NCI-H774 (cell line): ENCODE results near the gene SRCIN1.
A peak's percentile ranks its signal among the peaks of the same experiment; 100 is the strongest.
"Not testable (repeated sequence)": the region's sequence is repeated elsewhere in the genome, so short reads cannot be mapped to it uniquely, and the experiment has no call there.

Experiments
- DNase-seq: peaks from one replicate; lab custom pipeline; 2025; lab: John Stamatoyannopoulos, UW

The SRCIN1 gene

GRCh38 chr17:38543403-38544174 lies 62.2 kb downstream of the SRCIN1 start:
- no peak for DNase-seq

- DNase-seq: no peak
Measured at GRCh38 chr17:38542286-38542685, 63.5 kb downstream of the SRCIN1 start.

- DNase-seq: no peak
Measured at GRCh38 chr17:38541281-38541680, 64.5 kb downstream of the SRCIN1 start.

GRCh38 chr17:38540514-38541045 lies 65.2 kb downstream of the SRCIN1 start:
- no peak for DNase-seq

GRCh38 chr17:38539386-38539785 lies 66.4 kb downstream of the SRCIN1 start:
- DNase-seq: peak; percentile 94

GRCh38 chr17:38538906-38539305 lies 66.8 kb downstream of the SRCIN1 start:
- DNase-seq: peak; percentile 98

- no peak for DNase-seq
Measured at GRCh38 chr17:38536661-38537060, 69.1 kb downstream of the SRCIN1 start.

- no peak for DNase-seq
Measured at GRCh38 chr17:38535886-38536285, 69.9 kb downstream of the SRCIN1 start.

- DNase-seq: no peak
Measured at GRCh38 chr17:38534498-38534885, 71.3 kb downstream of the SRCIN1 start.

- no peak for DNase-seq
Measured at GRCh38 chr17:38533866-38534497, 71.8 kb downstream of the SRCIN1 start.

- no peak for DNase-seq
Measured at GRCh38 chr17:38533241-38533640, 72.5 kb downstream of the SRCIN1 start.

- DNase-seq: no peak
Measured at GRCh38 chr17:38532451-38532850, 73.3 kb downstream of the SRCIN1 start.

- not testable (repeated sequence) for DNase-seq
Measured at GRCh38 chr17:38531761-38532160, 74.0 kb downstream of the SRCIN1 start.

- DNase-seq: not testable (repeated sequence)
Measured at GRCh38 chr17:38530856-38531255, 74.9 kb downstream of the SRCIN1 start.

GRCh38 chr17:38528141-38528540 lies 77.6 kb downstream of the SRCIN1 start:
- DNase-seq: not testable (repeated sequence)

- DNase-seq: not testable (repeated sequence)
Measured at GRCh38 chr17:38526526-38526925, 79.2 kb downstream of the SRCIN1 start.

- no peak for DNase-seq
Measured at GRCh38 chr17:38512473-38513058, 93.2 kb downstream of the SRCIN1 start.

- no peak for DNase-seq
Measured at GRCh38 chr17:38511150-38512108, 94.3 kb downstream of the SRCIN1 start.

- no peak for DNase-seq
Measured at GRCh38 chr17:38510421-38511149, 95.2 kb downstream of the SRCIN1 start.

GRCh38 chr17:38509772-38510420 lies 95.9 kb downstream of the SRCIN1 start:
- DNase-seq: no peak
